ENCODE measurements around the gene ANGPT4. TPM values are rescaled to one million over a fixed set of nuclear protein-coding genes. Genes with fewer than 3 reads are reported as not detected.

ANGPT4 gene
- polyA plus RNA-seq, 1 experiment: not detected

DNA sequence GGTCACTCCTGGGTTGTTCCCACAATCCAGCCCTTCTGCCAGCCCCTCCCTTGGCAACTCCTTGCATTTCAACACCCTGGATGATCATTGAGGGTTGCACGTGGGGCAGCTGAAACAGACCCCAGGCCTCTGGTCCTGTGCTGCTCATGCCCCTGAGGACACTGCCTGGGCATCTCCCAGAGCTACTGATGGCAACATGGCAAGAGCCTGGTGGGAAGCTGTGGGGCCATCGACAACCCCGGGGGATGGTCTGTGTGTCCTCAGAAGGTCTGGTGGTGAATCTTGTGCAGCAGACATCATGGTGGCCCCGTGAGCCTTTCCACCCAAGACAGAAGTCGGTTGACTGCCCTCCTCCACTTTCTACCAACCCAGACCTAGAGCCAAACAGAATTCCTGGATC is 4.9 kb upstream of the ANGPT4 start:
- CTCF ChIA-PET: no interaction called here
- TF ChIP-seq, protein P1, sequence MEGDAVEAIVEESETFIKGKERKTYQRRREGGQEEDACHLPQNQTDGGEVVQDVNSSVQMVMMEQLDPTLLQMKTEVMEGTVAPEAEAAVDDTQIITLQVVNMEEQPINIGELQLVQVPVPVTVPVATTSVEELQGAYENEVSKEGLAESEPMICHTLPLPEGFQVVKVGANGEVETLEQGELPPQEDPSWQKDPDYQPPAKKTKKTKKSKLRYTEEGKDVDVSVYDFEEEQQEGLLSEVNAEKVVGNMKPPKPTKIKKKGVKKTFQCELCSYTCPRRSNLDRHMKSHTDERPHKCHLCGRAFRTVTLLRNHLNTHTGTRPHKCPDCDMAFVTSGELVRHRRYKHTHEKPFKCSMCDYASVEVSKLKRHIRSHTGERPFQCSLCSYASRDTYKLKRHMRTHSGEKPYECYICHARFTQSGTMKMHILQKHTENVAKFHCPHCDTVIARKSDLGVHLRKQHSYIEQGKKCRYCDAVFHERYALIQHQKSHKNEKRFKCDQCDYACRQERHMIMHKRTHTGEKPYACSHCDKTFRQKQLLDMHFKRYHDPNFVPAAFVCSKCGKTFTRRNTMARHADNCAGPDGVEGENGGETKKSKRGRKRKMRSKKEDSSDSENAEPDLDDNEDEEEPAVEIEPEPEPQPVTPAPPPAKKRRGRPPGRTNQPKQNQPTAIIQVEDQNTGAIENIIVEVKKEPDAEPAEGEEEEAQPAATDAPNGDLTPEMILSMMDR (IDR thresholded peaks at IDR 0.05; ENCODE audit: low read depth, low read length): no peak

GRCh38 chr20:920311-920710 is 4.2 kb upstream of the ANGPT4 start:
- CTCF ChIA-PET: interaction anchor here (0.7 kb wide), 1 partner anchor 105 kb away, joined by 3 read pairs; no protein-coding TSS in a partner anchor
- POLR2A ChIA-PET: interaction anchor here (0.7 kb wide), 1 partner anchor 14 kb away, joined by 4 read pairs; no protein-coding TSS in a partner anchor

More for the DNA sequence above, 4.9 kb upstream of the ANGPT4 start:
- POLR2A ChIA-PET: no interaction called here
- no peak overlapping the region for H3K27ac ChIP-seq (ENCODE audit: low read depth, low read length)
- no peaks in the 10 kb centered on the region for H3K9me3 ChIP-seq (ENCODE audit: control insufficient read depth, insufficient read depth, low read length)
- no peak overlapping the region for H3K4me3 ChIP-seq (ENCODE audit: low read depth, low read length)
- peaks cover under 1% of the 10 kb centered on the region for H3K27me3 ChIP-seq (ENCODE audit: control insufficient read depth, insufficient read depth, low read length)
- DNase-seq (ENCODE audit: low read depth, low spot score): no peak

DNA sequence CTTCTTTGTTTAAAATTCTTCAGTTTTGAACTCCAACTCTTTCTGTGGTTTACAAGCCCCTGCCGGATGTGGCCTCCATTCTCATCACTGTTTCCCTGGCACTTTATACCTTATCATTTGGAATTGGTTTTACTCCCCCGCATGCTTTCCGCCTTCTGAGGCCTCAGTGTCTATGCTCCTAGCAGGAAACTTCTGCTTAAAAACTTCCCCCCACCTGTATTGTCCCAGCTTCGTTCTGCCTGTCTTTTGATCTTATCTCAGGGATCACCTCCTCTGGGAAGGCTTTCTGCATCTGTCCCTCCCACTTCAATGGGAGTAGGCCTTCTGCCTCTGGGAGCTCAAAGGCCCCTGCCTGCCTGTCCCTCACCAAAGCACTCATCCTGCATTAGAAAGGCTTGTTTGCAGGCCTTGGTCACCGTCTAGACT is 3.4 kb upstream of the ANGPT4 start:
- Histone ChIP-seq H3K4me3 (ENCODE audit: low read depth, low read length) (no peak overlapping the region), H3K27ac (ENCODE audit: low read depth, low read length) (no peak overlapping the region), H3K9me3 (ENCODE audit: control insufficient read depth, insufficient read depth, low read length) (no peaks in the 10 kb centered on the region), H3K27me3 (ENCODE audit: control insufficient read depth, insufficient read depth, low read length) (peaks cover 4% of the 10 kb centered on the region)
- POLR2A ChIA-PET: interaction anchor here (0.7 kb wide), 1 partner anchor 13 kb away, joined by 4 read pairs; no protein-coding TSS in a partner anchor
- DNase-seq (ENCODE audit: low read depth, low spot score): no peak
- CTCF ChIA-PET: no interaction called here
- TF ChIP-seq, protein P1 (IDR thresholded peaks at IDR 0.05; ENCODE audit: low read depth, low read length): no peak

More at GRCh38 chr20:920311-920710, 4.2 kb upstream of the ANGPT4 start:
- TF ChIP-seq, protein P1 (IDR thresholded peaks at IDR 0.05; ENCODE audit: low read depth, low read length): no peak
- no peak overlapping the region for H3K27ac ChIP-seq (ENCODE audit: low read depth, low read length)
- no peak overlapping the region for H3K4me3 ChIP-seq (ENCODE audit: low read depth, low read length)
- DNase-seq (ENCODE audit: low read depth, low spot score): no peak
- H3K27me3 ChIP-seq (ENCODE audit: control insufficient read depth, insufficient read depth, low read length): peaks cover 4% of the 10 kb centered on the region
- H3K9me3 ChIP-seq (ENCODE audit: control insufficient read depth, insufficient read depth, low read length): no peaks in the 10 kb centered on the region

DNA sequence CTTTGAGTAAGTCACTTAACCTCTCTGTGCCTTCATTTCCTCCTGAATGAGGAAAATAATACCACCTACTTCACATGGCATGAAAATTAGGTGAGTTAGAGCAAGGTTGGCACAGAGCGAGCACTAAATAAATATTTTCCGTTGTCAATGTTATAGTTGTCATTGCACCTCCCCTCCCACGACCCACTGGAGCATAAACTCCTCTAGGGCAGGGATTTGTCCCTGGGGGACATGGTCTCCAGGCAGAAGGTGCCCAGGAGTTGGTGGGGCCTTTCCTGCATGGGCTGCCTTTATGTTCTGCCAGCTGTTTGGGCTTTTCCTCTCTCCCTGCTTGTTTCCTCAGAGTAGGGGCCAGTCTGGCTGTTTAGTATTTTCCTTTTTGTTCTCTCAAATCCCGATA is 1.3 kb upstream of the ANGPT4 start:
- Histone ChIP-seq H3K4me3 (ENCODE audit: low read depth, low read length) (no peak overlapping the region), H3K9me3 (ENCODE audit: control insufficient read depth, insufficient read depth, low read length) (no peaks in the 10 kb centered on the region), H3K27ac (ENCODE audit: low read depth, low read length) (no peak overlapping the region), H3K27me3 (ENCODE audit: control insufficient read depth, insufficient read depth, low read length) (peaks cover 8% of the 10 kb centered on the region)
- no peak for DNase-seq (ENCODE audit: low read depth, low spot score)
- ChIA-PET CTCF (no interaction called here), POLR2A (no interaction called here)
- TF ChIP-seq, protein P1 (IDR thresholded peaks at IDR 0.05; ENCODE audit: low read depth, low read length): no peak

GRCh38 chr20:916825-917224 is 691 bp upstream of the ANGPT4 start:
- no peak for DNase-seq (ENCODE audit: low read depth, low spot score)
- Histone ChIP-seq H3K9me3 (ENCODE audit: control insufficient read depth, insufficient read depth, low read length) (no peaks in the 10 kb centered on the region), H3K27ac (ENCODE audit: low read depth, low read length) (no peak overlapping the region), H3K27me3 (ENCODE audit: control insufficient read depth, insufficient read depth, low read length) (peaks cover 12% of the 10 kb centered on the region), H3K4me3 (ENCODE audit: low read depth, low read length) (no peak overlapping the region)
- POLR2A ChIA-PET: no interaction called here
- TF ChIP-seq, protein P1 (IDR thresholded peaks at IDR 0.05; ENCODE audit: low read depth, low read length): no peak
- CTCF ChIA-PET: no interaction called here
